Fibroblast of lung (primary cell): Measurements from ENCODE around the gene CLCNKA.

Experiments
- CTCF ChIP-seq, 2 donors: IDR thresholded peaks in 1 of 2; conservative IDR thresholded peaks in 1 of 2; 1 replicate in 1 of 2; 2 replicates in 1 of 2; pipeline ENCODE4 v1.5.1; 2011 to 2012; ENCODE audit warnings: low read length in 2 of 2, control low read depth in 1 of 2, inconsistent platforms in 1 of 2, low read depth in 1 of 2, mild to moderate bottlenecking in 1 of 2
- EZH2 ChIP-seq: IDR thresholded peaks from 2 replicates; pipeline ENCODE4 v1.5.1; 2012; ENCODE audit warnings: low read length, control low read depth, mild to moderate bottlenecking; ENCODE audit errors: missing control alignments

- TF ChIP-seq CTCF (conservative IDR thresholded peaks at IDR 0.05 in 1 of 2, IDR thresholded peaks at IDR 0.05 in 1 of 2; ENCODE audit: low read depth in 1 of 2, low read length in 2 of 2): no peak
- no peak for TF ChIP-seq EZH2
Measured at GRCh38 chr1:16031551-16031950, 9.7 kb downstream of the CLCNKA start.
